Measurements from ENCODE around the gene CLIP2. TPM values are rescaled to one million over a fixed set of nuclear protein-coding genes. Genes with fewer than 3 reads are reported as not detected.

Gene CLIP2
- total RNA-seq, 1 donor from 2014 or later = 48.9 TPM

DNA sequence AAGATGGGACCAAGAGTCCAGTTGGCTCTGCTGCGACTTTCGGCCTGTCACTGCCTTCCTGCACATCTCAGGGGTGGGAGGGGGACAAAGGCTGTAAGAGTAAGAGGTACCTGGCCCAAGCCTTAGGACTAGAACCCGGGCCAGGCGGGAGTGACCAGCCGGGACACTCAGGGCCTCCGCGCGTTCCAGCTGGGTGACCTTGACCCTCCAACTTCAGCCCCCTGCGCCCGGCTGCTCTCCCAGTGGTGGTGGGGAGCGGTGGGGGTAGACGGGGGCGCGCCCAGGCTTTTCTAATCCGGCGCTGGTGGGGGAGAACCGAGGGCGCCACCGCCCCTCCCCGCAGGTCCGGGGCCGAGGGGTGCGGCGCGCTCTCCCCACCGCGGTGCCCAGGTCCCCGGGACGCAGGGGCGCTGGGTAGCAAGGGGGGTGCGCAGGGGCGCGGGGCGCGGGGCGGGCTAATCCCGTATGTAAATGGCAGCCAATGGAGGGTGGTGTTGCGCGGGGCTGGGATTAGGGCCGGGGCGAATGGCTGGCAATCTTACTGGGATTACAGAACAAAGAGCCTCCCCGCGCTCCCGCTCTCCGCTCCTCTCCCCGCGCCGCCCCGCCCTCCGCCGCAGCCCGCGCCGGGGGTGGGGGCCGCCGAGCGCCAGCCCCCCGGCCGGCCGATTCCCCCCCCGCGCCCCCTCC, 164.3 kb downstream of the CLIP2 start, which contains the start of gene GTF2IRD1:
Gene GTF2IRD1, plus strand, starts transcription at position 585 of the 690 bp plus-strand sequence. CDS start 54,175 bp downstream, outside the sequence.
- TF ChIP-seq, protein P1, sequence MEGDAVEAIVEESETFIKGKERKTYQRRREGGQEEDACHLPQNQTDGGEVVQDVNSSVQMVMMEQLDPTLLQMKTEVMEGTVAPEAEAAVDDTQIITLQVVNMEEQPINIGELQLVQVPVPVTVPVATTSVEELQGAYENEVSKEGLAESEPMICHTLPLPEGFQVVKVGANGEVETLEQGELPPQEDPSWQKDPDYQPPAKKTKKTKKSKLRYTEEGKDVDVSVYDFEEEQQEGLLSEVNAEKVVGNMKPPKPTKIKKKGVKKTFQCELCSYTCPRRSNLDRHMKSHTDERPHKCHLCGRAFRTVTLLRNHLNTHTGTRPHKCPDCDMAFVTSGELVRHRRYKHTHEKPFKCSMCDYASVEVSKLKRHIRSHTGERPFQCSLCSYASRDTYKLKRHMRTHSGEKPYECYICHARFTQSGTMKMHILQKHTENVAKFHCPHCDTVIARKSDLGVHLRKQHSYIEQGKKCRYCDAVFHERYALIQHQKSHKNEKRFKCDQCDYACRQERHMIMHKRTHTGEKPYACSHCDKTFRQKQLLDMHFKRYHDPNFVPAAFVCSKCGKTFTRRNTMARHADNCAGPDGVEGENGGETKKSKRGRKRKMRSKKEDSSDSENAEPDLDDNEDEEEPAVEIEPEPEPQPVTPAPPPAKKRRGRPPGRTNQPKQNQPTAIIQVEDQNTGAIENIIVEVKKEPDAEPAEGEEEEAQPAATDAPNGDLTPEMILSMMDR (conservative IDR thresholded peaks at IDR 0.05) = no peak
- peak; percentile 82 for DNase-seq (ENCODE audit: extremely low spot score, unreplicated experiment)
- Mint-ChIP-seq H3K27ac (peak within 1 kb of the TSS; percentile 81), H3K36me3 (peaks cover 3% of the 10 kb centered on the region), H3K4me1 (ENCODE audit: unreplicated experiment) (peaks cover 27% of the 10 kb centered on the region), H3K27me3 (no peaks in the 10 kb centered on the region), H3K4me3 (peak within 1 kb of the TSS; percentile 85), H3K9me3 (no peaks in the 10 kb centered on the region)

DNA sequence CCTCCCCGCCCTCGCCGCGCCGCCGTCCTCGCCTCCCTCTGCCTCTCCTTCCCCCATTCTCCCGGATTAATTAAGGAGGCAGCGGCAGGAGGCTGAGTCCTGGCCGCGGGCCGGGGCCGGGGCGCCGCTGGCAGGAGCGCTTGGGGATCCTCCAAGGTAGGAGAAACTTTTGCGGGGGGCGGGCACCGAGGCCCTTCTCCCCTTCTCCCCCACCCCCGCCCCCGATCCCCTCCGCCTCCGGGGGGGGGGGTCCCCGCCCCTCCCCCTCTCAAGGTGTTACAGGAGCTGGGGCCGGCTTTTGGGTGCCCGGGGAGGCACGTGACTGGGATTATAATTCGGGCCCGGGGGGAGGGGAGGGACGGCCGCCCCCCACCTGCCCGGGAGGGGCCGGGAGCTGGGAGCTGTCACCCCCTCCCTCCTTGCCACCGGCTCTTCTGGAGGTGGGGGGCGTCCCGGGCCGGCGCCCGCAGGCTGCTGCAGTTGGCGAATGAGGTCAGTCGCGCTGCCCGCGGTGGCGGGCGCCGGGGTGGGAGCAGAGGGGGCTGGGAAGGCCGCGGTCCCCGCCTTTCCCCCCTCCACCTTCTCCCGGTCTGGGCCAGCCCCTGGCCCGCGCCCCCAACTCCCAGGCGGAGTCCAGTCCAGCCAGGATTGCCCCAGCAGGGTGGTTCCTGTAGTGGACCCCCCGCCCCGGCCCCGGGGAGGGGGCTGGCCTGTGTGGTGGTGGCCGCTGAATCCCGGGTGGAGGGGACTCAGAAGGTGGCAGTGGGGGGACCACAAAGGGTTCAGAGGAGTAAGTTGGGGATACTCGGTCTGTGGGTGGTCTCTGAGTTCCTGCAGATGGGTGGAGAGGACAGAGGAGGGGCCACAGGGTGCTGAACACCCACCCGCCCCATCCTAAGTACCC, 165.1 kb downstream of the CLIP2 start:
- peaks cover 3% of the 10 kb centered on the region for H3K36me3 Mint-ChIP-seq
- DNase-seq (ENCODE audit: extremely low spot score, unreplicated experiment) = no peak
- peak overlapping the region; percentile 72 for H3K27ac Mint-ChIP-seq
- no peaks in the 10 kb centered on the region for H3K27me3 Mint-ChIP-seq
- H3K4me1 Mint-ChIP-seq (ENCODE audit: unreplicated experiment) = peaks cover 27% of the 10 kb centered on the region
- H3K4me3 Mint-ChIP-seq = peak overlapping the region; percentile 83
- TF ChIP-seq, protein P1 (conservative IDR thresholded peaks at IDR 0.05) = no peak
- no peaks in the 10 kb centered on the region for H3K9me3 Mint-ChIP-seq

DNA sequence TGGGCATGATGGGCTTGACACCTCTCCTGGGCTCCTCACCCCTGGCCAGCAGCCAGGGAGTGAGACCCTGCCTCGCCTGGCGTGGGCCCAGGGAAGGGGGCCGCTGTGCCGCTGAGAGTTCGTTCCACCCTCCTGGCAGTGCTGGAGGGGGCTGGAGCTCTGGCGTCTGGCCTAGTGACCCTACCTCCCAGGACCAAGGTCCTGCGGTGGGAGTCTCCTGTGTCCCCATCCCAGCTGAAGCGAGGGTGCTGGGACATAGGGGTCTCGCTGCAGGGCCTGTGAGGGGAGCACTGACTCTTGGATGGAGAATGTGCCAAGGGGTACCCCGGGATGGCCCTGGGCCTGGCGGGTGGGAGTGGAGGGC, 165.7 kb downstream of the CLIP2 start:
- TF ChIP-seq, protein P1 (conservative IDR thresholded peaks at IDR 0.05) = no peak
- H3K36me3 Mint-ChIP-seq = peaks cover 3% of the 10 kb centered on the region
- peak overlapping the region; percentile 83 for H3K4me3 Mint-ChIP-seq
- H3K27me3 Mint-ChIP-seq = no peaks in the 10 kb centered on the region
- DNase-seq (ENCODE audit: extremely low spot score, unreplicated experiment) = no peak
- H3K9me3 Mint-ChIP-seq = no peaks in the 10 kb centered on the region
- H3K27ac Mint-ChIP-seq = peak overlapping the region; percentile 72
- H3K4me1 Mint-ChIP-seq (ENCODE audit: unreplicated experiment) = peaks cover 30% of the 10 kb centered on the region

DNA sequence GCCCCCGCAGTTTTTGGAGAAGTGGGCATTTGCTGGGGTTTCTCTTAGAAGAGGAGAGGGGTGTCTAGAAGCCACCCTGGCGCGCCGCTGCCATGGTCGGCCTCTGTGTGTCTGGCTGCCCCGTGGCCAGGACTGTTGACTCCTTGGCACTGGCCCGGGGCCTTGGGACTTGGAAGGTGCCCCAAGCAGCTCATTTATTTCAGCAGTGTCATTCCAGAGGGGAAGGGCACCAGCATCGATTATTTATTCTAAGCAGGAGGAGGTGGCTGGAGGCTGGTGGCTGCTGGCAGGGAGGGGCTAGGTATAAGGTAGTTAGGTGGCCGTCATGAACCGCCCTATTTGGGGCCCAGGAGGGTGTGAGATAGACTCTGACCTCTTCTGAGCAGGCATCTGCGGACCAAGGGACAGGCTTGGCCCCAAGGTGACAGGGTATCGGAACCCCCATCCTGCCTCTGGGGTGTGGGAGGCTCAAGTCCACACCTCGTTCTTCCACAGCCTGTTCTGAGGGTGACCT, 166.1 kb downstream of the CLIP2 start:
- DNase-seq (ENCODE audit: extremely low spot score, unreplicated experiment) = no peak
- TF ChIP-seq, protein P1 (conservative IDR thresholded peaks at IDR 0.05) = no peak
- Mint-ChIP-seq H3K4me3 (peak overlapping the region; percentile 83), H3K4me1 (ENCODE audit: unreplicated experiment) (peaks cover 30% of the 10 kb centered on the region), H3K27ac (peak overlapping the region; percentile 72), H3K27me3 (no peaks in the 10 kb centered on the region), H3K9me3 (no peaks in the 10 kb centered on the region), H3K36me3 (peaks cover 3% of the 10 kb centered on the region)

Other genes with a start within 250 kb of the CLIP2 start
- gene LIMK1, start 205.6 kb upstream of the CLIP2 start, total RNA-seq (ENCODE audit: low replicate concordance) = 34.6 and 46.6 TPM in 2 replicates
- 250 and 251 TPM in 2 replicates for gene EIF4H, start 115.1 kb upstream of the CLIP2 start, total RNA-seq (ENCODE audit: low replicate concordance)
- gene LAT2, start 79.4 kb upstream of the CLIP2 start, total RNA-seq (ENCODE audit: low replicate concordance) = 0.24 and 0.89 TPM in 2 replicates
- gene RFC2, start 35.0 kb upstream of the CLIP2 start, total RNA-seq (ENCODE audit: low replicate concordance) = 26.5 and 40.9 TPM in 2 replicates
- 43.6 and 47.9 TPM in 2 replicates for gene GTF2IRD1, start 164.5 kb downstream of the CLIP2 start, total RNA-seq (ENCODE audit: low replicate concordance)

All from type B pancreatic cell (in vitro differentiated cells).